ENCODE measurements around the gene MRE11.

MRE11 gene

DNA sequence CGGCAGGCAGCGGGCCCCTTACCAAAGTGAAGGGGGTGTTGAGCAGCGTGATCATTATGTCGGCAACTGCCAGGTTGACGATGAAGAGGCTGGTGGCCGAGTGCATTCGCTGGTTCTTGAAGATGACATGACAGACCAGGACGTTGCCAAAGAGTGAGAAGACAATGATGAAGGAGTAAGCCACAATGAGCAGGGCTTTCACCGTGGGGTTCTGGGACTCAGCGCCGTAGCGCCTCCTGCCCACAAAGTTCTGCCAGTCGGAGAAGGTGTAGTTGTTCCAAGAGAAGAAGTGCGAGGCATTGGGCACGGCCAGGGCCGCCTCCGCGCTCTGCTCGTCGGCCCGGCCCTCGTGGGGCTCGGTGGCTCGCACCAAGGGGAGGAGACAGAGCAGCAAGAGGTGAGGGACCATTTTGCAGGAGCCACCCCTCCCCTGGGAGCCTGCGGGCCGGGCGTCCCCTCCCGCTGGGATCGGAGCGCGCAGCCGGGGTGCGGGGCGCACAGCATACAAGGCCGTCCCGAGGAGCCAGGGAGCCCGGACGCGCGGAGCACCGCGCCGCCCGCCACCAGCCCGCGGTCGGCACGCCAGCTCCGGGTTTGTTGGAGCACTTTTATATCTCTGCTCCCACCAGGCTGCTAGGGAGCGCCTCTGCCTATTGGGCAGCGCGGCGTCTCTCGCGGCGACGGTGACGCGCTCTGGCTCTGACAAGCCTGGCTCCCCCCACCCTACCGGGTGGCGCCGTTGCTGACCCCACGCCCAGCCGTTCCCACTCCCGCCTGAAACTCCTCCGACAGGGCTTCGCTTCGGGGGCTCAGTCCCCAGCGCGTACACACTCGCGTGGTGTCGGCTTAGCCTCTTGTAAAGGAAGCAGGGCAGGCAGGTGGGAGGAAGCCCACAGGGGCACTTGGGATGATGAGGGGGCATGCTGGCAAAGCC, 92.5 kb downstream of the MRE11 start, which contains the start of gene GPR83:
TSS of gene GPR83 (minus strand) at position 581 of the 934 bp plus-strand sequence. CDS start at position 409, 172 bp downstream.
- Histone ChIP-seq H3K27ac (ENCODE audit: extremely low read depth, low read depth, low read length) (no peak within 1 kb of the TSS), H3K36me3 (ENCODE audit: control insufficient read depth in 2 of 2, insufficient read depth in 1 of 2, low read length in 2 of 2) (no peaks in the 10 kb centered on the region), H3K4me3 (ENCODE audit: low read depth, low read length) (peak within 1 kb of the TSS; percentile 37), H3K4me1 (ENCODE audit: control insufficient read depth, insufficient read depth, low read length) (no peaks in the 10 kb centered on the region), H3K9me3 (ENCODE audit: control insufficient read depth, insufficient read depth, low read depth, low read length) (no peaks in the 10 kb centered on the region)
- POLR2A ChIA-PET = no interaction called here
- CTCF ChIA-PET = interaction anchor here (0.6 kb wide), 1 partner anchor 104 kb away, joined by 3 read pairs; no protein-coding TSS in a partner anchor
- TF ChIP-seq ZNF561 (tag by site-specific recombination; IDR thresholded peaks at IDR 0.05; ENCODE audit: borderline replicate concordance) = 0 out of 2 replicates have a peak, but pooled peaks have one; percentile 36
- no peak for TF ChIP-seq SCRT2 (tag by site-specific recombination; IDR thresholded peaks at IDR 0.05)
- TF ChIP-seq, protein P1, sequence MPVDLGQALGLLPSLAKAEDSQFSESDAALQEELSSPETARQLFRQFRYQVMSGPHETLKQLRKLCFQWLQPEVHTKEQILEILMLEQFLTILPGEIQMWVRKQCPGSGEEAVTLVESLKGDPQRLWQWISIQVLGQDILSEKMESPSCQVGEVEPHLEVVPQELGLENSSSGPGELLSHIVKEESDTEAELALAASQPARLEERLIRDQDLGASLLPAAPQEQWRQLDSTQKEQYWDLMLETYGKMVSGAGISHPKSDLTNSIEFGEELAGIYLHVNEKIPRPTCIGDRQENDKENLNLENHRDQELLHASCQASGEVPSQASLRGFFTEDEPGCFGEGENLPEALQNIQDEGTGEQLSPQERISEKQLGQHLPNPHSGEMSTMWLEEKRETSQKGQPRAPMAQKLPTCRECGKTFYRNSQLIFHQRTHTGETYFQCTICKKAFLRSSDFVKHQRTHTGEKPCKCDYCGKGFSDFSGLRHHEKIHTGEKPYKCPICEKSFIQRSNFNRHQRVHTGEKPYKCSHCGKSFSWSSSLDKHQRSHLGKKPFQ (tag by site-specific recombination; IDR thresholded peaks at IDR 0.05) = no peak
- no peak for TF ChIP-seq ZNF140 (tag by site-specific recombination; IDR thresholded peaks at IDR 0.05)
- no peak for TF ChIP-seq ZXDB (tag by site-specific recombination; IDR thresholded peaks at IDR 0.05)
- TF ChIP-seq ZNF423 (tag by site-specific recombination; IDR thresholded peaks at IDR 0.05) = peak; percentile 44; the same call in 1 of the 2 replicates
- TF ChIP-seq, protein P2, sequence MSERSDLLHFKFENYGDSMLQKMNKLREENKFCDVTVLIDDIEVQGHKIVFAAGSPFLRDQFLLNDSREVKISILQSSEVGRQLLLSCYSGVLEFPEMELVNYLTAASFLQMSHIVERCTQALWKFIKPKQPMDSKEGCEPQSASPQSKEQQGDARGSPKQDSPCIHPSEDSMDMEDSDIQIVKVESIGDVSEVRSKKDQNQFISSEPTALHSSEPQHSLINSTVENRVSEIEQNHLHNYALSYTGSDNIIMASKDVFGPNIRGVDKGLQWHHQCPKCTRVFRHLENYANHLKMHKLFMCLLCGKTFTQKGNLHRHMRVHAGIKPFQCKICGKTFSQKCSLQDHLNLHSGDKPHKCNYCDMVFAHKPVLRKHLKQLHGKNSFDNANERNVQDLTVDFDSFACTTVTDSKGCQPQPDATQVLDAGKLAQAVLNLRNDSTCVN (tag by site-specific recombination; optimal IDR thresholded peaks at IDR 0.05) = peak; percentile 66
- TF ChIP-seq ZNF223 (tag by site-specific recombination; IDR thresholded peaks at IDR 0.05) = no peak
- TF ChIP-seq, protein P3, sequence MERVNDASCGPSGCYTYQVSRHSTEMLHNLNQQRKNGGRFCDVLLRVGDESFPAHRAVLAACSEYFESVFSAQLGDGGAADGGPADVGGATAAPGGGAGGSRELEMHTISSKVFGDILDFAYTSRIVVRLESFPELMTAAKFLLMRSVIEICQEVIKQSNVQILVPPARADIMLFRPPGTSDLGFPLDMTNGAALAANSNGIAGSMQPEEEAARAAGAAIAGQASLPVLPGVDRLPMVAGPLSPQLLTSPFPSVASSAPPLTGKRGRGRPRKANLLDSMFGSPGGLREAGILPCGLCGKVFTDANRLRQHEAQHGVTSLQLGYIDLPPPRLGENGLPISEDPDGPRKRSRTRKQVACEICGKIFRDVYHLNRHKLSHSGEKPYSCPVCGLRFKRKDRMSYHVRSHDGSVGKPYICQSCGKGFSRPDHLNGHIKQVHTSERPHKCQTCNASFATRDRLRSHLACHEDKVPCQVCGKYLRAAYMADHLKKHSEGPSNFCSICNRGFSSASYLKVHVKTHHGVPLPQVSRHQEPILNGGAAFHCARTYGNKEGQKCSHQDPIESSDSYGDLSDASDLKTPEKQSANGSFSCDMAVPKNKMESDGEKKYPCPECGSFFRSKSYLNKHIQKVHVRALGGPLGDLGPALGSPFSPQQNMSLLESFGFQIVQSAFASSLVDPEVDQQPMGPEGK (tag by site-specific recombination; IDR thresholded peaks at IDR 0.05) = no peak
- peak; percentile 12; the same call in 1 of the 2 replicates for TF ChIP-seq GLIS1 (tag by site-specific recombination; IDR thresholded peaks at IDR 0.05)
- TF ChIP-seq ZNF341 (tag by site-specific recombination; IDR thresholded peaks at IDR 0.05; ENCODE audit: low read depth) = peak; percentile 82
- TF ChIP-seq ZNF211 (tag by site-specific recombination; IDR thresholded peaks at IDR 0.05; ENCODE audit: low read depth) = no peak
- TF ChIP-seq ZNF366 (tag by site-specific recombination; conservative IDR thresholded peaks at IDR 0.05) = no peak
- TF ChIP-seq, protein P4, sequence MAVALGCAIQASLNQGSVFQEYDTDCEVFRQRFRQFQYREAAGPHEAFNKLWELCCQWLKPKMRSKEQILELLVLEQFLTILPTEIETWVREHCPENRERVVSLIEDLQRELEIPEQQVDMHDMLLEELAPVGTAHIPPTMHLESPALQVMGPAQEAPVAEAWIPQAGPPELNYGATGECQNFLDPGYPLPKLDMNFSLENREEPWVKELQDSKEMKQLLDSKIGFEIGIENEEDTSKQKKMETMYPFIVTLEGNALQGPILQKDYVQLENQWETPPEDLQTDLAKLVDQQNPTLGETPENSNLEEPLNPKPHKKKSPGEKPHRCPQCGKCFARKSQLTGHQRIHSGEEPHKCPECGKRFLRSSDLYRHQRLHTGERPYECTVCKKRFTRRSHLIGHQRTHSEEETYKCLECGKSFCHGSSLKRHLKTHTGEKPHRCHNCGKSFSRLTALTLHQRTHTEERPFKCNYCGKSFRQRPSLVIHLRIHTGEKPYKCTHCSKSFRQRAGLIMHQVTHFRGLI (tag by site-specific recombination; IDR thresholded peaks at IDR 0.05) = 0 out of 2 replicates have a peak, but pooled peaks have one; percentile 26
- TF ChIP-seq, protein P5, sequence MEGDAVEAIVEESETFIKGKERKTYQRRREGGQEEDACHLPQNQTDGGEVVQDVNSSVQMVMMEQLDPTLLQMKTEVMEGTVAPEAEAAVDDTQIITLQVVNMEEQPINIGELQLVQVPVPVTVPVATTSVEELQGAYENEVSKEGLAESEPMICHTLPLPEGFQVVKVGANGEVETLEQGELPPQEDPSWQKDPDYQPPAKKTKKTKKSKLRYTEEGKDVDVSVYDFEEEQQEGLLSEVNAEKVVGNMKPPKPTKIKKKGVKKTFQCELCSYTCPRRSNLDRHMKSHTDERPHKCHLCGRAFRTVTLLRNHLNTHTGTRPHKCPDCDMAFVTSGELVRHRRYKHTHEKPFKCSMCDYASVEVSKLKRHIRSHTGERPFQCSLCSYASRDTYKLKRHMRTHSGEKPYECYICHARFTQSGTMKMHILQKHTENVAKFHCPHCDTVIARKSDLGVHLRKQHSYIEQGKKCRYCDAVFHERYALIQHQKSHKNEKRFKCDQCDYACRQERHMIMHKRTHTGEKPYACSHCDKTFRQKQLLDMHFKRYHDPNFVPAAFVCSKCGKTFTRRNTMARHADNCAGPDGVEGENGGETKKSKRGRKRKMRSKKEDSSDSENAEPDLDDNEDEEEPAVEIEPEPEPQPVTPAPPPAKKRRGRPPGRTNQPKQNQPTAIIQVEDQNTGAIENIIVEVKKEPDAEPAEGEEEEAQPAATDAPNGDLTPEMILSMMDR (tag by site-specific recombination; IDR thresholded peaks at IDR 0.05) = no peak
- TF ChIP-seq ZNF660 (tag by site-specific recombination; IDR thresholded peaks at IDR 0.05) = 0 out of 2 replicates have a peak, but pooled peaks have one; percentile 27
- TF ChIP-seq ZNF585B (tag by site-specific recombination; IDR thresholded peaks at IDR 0.05) = no peak
- no peak for TF ChIP-seq ZNF155 (tag by site-specific recombination; IDR thresholded peaks at IDR 0.05)
- TF ChIP-seq ZNF335 (tag by site-specific recombination; conservative IDR thresholded peaks at IDR 0.05) = peak; percentile 73
- TF ChIP-seq ZNF175 (tag by site-specific recombination; IDR thresholded peaks at IDR 0.05) = no peak
- no peak for TF ChIP-seq ZNF624 (tag by site-specific recombination; IDR thresholded peaks at IDR 0.05)
- TF ChIP-seq, protein P6, sequence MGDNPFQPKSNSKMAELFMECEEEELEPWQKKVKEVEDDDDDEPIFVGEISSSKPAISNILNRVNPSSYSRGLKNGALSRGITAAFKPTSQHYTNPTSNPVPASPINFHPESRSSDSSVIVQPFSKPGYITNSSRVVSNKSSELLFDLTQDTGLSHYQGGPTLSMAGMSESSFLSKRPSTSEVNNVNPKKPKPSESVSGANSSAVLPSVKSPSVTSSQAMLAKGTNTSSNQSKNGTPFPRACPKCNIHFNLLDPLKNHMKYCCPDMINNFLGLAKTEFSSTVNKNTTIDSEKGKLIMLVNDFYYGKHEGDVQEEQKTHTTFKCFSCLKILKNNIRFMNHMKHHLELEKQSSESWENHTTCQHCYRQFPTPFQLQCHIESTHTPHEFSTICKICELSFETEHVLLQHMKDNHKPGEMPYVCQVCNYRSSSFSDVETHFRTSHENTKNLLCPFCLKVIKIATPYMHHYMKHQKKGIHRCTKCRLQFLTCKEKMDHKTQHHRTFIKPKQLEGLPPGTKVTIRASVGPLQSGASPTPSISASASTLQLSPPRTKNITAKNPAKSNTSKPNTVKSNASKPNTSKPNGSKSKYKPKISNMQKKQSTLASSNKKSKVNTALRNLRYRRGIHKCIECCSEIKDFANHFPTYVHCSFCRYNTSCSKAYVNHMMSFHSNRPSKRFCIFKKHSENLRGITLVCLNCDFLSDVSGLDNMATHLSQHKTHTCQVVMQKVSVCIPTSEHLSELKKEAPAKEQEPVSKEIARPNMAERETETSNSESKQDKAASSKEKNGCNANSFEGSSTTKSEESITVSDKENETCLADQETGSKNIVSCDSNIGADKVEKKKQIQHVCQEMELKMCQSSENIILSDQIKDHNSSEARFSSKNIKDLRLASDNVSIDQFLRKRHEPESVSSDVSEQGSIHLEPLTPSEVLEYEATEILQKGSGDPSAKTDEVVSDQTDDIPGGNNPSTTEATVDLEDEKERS (tag by site-specific recombination; IDR thresholded peaks at IDR 0.05) = no peak
- TF ChIP-seq ZNF10 (tag by site-specific recombination; IDR thresholded peaks at IDR 0.05) = no peak
- TF ChIP-seq KLF9 (tag by site-specific recombination; IDR thresholded peaks at IDR 0.05; ENCODE audit: low read depth) = no peak
- TF ChIP-seq GLIS2 (tag by site-specific recombination; IDR thresholded peaks at IDR 0.05) = peak; percentile 66; the same call in 1 of the 2 replicates
- peak; percentile 50; the same call in 1 of the 2 replicates for TF ChIP-seq ZBTB20 (tag by site-specific recombination; IDR thresholded peaks at IDR 0.05)
